HG03103 (cell line): Measurements from ENCODE around the gene SREK1IP1.
A peak's percentile ranks its signal among the peaks of the same experiment; 100 is the strongest.

Source experiments
- ATAC-seq: cut with Tn5 transposase; IDR thresholded peaks from one replicate; pipeline ENCODE4 v1.9.1; 2021; ENCODE audit warnings: low read depth; ENCODE audit not compliant: unreplicated experiment

SREK1IP1 gene

GRCh38 chr5:64768358-64769312 is at the start of gene SREK1IP1, which contains the start of gene CWC27:
Gene SREK1IP1, minus strand, starts transcription at chr5:64768691. Its CDS starts 174 bp downstream, at chr5:64768517.
Gene CWC27, plus strand, starts transcription at chr5:64768930. Its CDS starts 217 bp downstream, at chr5:64769147.
- ATAC-seq = peak; percentile 93

- no peak for ATAC-seq
Measured at GRCh38 chr5:64818245-64818644, 49.8 kb upstream of the SREK1IP1 start.

GRCh38 chr5:64814073-64814472 is 45.6 kb upstream of the SREK1IP1 start:
- peak; percentile 94 for ATAC-seq

GRCh38 chr5:64811050-64811640 is 42.7 kb upstream of the SREK1IP1 start:
- ATAC-seq = no peak

- no peak for ATAC-seq
Measured at GRCh38 chr5:64807520-64807919, 39.0 kb upstream of the SREK1IP1 start.

GRCh38 chr5:64806537-64806936 is 38.0 kb upstream of the SREK1IP1 start:
- ATAC-seq = no peak

- no peak for ATAC-seq
Measured at GRCh38 chr5:64800926-64801325, 32.4 kb upstream of the SREK1IP1 start.

GRCh38 chr5:64796301-64796700 is 27.8 kb upstream of the SREK1IP1 start:
- no peak for ATAC-seq

- ATAC-seq = no peak
Measured at GRCh38 chr5:64794053-64794770, 25.7 kb upstream of the SREK1IP1 start.

- ATAC-seq = no peak
Measured at GRCh38 chr5:64792469-64792868, 24.0 kb upstream of the SREK1IP1 start.

GRCh38 chr5:64790210-64790609 is 21.7 kb upstream of the SREK1IP1 start:
- ATAC-seq = no peak

GRCh38 chr5:64789457-64789856 is 21.0 kb upstream of the SREK1IP1 start:
- no peak for ATAC-seq

GRCh38 chr5:64788156-64788555 is 19.7 kb upstream of the SREK1IP1 start:
- no peak for ATAC-seq

GRCh38 chr5:64786372-64786771 is 17.9 kb upstream of the SREK1IP1 start:
- ATAC-seq = no peak

- peak; percentile 89 for ATAC-seq
Measured at GRCh38 chr5:64784451-64785025, 16.0 kb upstream of the SREK1IP1 start.

GRCh38 chr5:64775291-64775690 is 6.8 kb upstream of the SREK1IP1 start:
- no peak for ATAC-seq

- peak; percentile 62 for ATAC-seq
Measured at GRCh38 chr5:64773533-64773932, 5.0 kb upstream of the SREK1IP1 start.

- no peak for ATAC-seq
Measured at GRCh38 chr5:64771736-64772135, 3.2 kb upstream of the SREK1IP1 start.

- ATAC-seq = no peak
Measured at GRCh38 chr5:64769855-64770254, 1.4 kb upstream of the SREK1IP1 start.

- ATAC-seq = peak; percentile 2
Measured at GRCh38 chr5:64767959-64768357, 533 bp downstream of the SREK1IP1 start.

GRCh38 chr5:64766941-64767340 is 1.6 kb downstream of the SREK1IP1 start:
- no peak for ATAC-seq
